ENCODE measurements around the gene SND1.

Gene SND1

DNA sequence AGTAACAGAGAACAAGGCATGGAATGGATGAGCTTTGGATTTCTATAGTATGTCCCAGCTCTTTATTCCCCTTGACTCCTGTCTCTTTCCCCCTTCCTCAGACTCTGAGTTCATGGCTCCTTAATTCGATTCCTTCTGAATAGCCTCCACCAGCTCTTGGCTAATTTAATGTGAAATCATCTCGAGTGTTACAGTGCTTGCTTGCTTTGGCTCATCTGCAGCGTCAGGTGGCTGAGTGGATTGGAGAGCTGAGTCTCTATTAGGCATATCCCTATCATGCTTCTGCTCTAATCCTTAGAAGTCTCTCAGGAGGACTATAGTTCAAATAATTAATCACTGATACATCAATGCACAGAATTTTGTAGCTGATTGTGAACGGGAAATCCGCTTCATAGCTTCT is 244.7 kb downstream of the SND1 start:
- ChIA-PET CTCF (interaction anchor here (0.8 to 4.8 kb wide), 7 partner anchors 12 to 105 kb away, joined by 3 to 42 read pairs (median 3); no protein-coding TSS in a partner anchor), POLR2A (no interaction called here)
- TF ChIP-seq, protein P1, sequence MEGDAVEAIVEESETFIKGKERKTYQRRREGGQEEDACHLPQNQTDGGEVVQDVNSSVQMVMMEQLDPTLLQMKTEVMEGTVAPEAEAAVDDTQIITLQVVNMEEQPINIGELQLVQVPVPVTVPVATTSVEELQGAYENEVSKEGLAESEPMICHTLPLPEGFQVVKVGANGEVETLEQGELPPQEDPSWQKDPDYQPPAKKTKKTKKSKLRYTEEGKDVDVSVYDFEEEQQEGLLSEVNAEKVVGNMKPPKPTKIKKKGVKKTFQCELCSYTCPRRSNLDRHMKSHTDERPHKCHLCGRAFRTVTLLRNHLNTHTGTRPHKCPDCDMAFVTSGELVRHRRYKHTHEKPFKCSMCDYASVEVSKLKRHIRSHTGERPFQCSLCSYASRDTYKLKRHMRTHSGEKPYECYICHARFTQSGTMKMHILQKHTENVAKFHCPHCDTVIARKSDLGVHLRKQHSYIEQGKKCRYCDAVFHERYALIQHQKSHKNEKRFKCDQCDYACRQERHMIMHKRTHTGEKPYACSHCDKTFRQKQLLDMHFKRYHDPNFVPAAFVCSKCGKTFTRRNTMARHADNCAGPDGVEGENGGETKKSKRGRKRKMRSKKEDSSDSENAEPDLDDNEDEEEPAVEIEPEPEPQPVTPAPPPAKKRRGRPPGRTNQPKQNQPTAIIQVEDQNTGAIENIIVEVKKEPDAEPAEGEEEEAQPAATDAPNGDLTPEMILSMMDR (IDR thresholded peaks at IDR 0.05; ENCODE audit: control extremely low read depth, extremely low read depth, low read depth, missing control alignments) = no peak
- no peak for DNase-seq (ENCODE audit: extremely low spot score)

DNA sequence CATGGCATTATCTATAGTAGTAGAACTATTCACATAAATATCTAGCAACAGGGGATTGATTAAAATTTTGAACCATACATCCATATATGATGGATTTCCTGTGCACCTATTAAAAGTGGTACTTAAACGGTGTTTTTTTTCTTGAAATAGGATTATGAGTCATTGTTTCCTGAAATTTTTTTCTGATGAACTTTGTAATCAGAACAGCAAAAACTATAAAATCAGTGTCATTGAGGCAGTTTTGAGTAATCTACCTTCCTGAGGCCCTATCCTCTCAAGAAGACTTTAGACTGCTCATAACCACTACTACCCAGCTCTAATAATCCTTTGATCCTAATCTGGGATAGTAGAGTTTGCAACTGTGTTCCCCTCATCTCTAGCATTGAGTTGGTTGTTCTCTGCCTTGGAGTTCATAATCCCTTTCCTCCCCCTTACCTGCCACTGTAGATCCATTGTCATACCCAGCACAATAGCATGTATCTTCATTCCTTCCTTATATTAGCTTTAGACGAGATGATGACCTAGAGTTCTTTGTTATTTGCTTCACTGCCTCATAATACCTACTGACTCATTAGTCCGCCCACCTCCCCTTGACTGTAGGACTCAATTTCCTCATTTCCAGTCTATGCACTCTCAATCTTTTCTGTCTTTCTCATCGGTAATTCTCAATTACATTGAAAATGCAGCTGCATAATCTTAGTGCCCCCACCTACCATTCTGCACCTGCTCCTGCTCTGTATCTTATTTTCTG is 245.9 kb downstream of the SND1 start:
- no peak for DNase-seq (ENCODE audit: extremely low spot score)
- ChIA-PET CTCF (interaction anchor here (1.2 to 4.8 kb wide), 5 partner anchors 7 to 102 kb away, joined by 3 to 42 read pairs (median 3); no protein-coding TSS in a partner anchor), POLR2A (no interaction called here)
- TF ChIP-seq, protein P1 (IDR thresholded peaks at IDR 0.05; ENCODE audit: control extremely low read depth, extremely low read depth, low read depth, missing control alignments) = no peak

DNA sequence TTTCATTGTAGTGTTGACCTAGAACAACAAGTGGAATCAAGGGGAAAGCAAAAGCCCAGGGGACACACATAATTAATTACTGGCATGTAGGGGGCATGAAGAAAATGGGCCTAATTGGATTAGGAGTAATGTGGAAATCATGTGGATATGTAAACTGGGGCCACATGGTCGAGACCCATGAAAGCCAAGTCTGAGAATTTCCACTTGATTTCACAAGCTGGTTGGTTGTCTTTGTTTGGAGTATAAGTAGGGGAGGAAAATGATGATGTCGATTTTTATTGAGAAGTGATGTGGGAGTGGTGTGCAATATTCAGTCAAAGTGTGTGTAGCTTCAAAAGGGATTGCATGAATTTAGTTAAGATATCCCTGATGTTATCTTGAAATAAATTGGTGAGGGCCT is 247.4 kb downstream of the SND1 start:
- no peak for DNase-seq (ENCODE audit: extremely low spot score)
- CTCF ChIA-PET = interaction anchor here (1.4 to 4.8 kb wide), 2 partner anchors 9 kb away, joined by 3 to 42 read pairs; no protein-coding TSS in a partner anchor

DNA sequence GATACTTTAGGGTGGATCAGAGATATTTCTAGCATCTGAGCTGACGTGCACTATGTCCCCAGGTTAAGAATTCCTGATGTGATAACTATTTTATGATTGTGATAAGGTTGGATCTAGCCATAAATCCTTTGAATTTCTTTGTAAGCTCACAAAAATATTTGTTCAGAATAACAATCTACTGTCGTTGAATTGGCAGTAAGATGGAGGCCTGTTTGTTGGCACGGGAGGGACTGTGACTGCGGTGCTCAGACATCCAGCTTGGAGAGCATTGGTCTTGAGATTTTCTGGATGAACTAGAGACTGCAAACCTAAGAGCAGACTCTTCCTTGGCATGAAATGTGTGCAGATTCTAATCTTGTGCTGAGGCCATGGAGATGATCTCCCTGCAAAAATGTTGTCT is 248.1 kb downstream of the SND1 start:
- ChIA-PET CTCF (interaction anchor here (1.0 to 1.5 kb wide), 3 partner anchors 8 to 11 kb away, joined by 3 to 5 read pairs (median 4); no protein-coding TSS in a partner anchor), POLR2A (no interaction called here)
- DNase-seq (ENCODE audit: extremely low spot score) = no peak
- TF ChIP-seq, protein P1 (IDR thresholded peaks at IDR 0.05; ENCODE audit: control extremely low read depth, extremely low read depth, low read depth, missing control alignments) = no peak

More for the DNA sequence above, 247.4 kb downstream of the SND1 start:
- POLR2A ChIA-PET = no interaction called here
- TF ChIP-seq, protein P1 (IDR thresholded peaks at IDR 0.05; ENCODE audit: control extremely low read depth, extremely low read depth, low read depth, missing control alignments) = no peak

DNA sequence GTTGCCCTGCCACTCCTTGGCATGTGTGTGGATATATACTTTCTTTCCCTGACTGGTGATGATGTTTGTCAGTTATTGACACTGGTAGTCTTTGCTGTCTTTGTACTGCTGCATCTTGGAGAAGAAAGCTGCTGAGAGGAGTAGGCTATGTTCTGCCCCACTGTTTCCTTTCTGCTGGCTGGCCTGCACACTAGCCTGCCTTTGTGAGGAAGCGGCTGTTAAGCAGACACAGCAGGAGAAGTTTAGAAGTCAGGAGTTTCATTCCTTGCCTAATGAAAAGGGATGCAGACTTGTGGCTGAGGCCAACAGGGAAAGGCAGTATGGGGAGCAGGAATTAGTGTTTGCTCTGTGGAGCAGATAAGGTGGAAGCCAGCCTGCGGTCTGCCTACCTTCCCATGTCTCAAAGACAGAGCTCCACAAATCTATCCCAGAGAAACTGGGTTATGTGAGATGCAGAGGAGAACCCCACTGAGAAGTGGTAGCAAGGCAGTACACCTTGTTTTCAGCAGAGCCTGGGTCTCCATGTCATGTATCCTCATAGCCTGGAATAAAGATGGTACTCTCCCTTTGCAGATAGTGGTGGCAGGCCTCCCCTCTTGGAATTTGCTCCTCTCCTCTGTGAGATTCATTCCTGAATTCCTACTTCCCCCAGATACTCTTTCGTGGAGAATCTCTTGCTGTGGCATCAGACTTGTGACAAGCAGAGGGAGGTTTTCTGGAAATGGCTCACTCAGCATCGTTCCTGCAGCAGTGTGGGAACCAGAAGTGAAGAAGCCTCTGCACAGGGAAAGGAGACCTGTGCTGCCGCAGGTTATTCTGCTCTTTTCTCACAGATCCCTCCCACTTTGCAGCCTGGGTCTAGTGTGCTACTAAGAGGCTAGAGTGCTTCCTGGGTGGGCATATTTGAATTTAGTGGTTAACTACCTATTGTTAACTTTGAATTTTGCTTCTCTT is 249.0 kb downstream of the SND1 start:
- ChIA-PET CTCF (interaction anchor here (1.0 to 1.5 kb wide), 3 partner anchors 7 to 10 kb away, joined by 3 to 5 read pairs (median 4); no protein-coding TSS in a partner anchor), POLR2A (no interaction called here)
- peak; percentile 24 for DNase-seq (ENCODE audit: extremely low spot score)
- TF ChIP-seq, protein P1 (IDR thresholded peaks at IDR 0.05; ENCODE audit: control extremely low read depth, extremely low read depth, low read depth, missing control alignments) = no peak
